ENCODE data around the gene GHRH.

GHRH gene

GRCh38 chr20:37261714-37262113 is at the start of gene GHRH:
TSS of gene GHRH (minus strand) at chr20:37261814. CDS start at chr20:37256889, 4,925 bp downstream.
- TF ChIP-seq CTCF (conservative IDR thresholded peaks at IDR 0.05; ENCODE audit: low read depth, low read length), result no peak
- no peak for DNase-seq (ENCODE audit: low read depth)
- H3K4me3 ChIP-seq (ENCODE audit: low read length), result no peak within 1 kb of the TSS

GRCh38 chr20:37310951-37311350 is 49.3 kb upstream of the GHRH start:
- H3K4me3 ChIP-seq (ENCODE audit: low read length), result no peak overlapping the region
- no peak for DNase-seq (ENCODE audit: low read depth)
- no peak for TF ChIP-seq CTCF (conservative IDR thresholded peaks at IDR 0.05; ENCODE audit: low read depth, low read length)

- no peak overlapping the region for H3K4me3 ChIP-seq (ENCODE audit: low read length)
- DNase-seq (ENCODE audit: low read depth), result no peak
- no peak for TF ChIP-seq CTCF (conservative IDR thresholded peaks at IDR 0.05; ENCODE audit: low read depth, low read length)
Observed at GRCh38 chr20:37309936-37310590, 48.4 kb upstream of the GHRH start.

GRCh38 chr20:37309290-37309689 is 47.7 kb upstream of the GHRH start:
- no peak for TF ChIP-seq CTCF (conservative IDR thresholded peaks at IDR 0.05; ENCODE audit: low read depth, low read length)
- DNase-seq (ENCODE audit: low read depth), result no peak
- no peak overlapping the region for H3K4me3 ChIP-seq (ENCODE audit: low read length)

- DNase-seq (ENCODE audit: low read depth), result no peak
- no peak for TF ChIP-seq CTCF (conservative IDR thresholded peaks at IDR 0.05; ENCODE audit: low read depth, low read length)
- H3K4me3 ChIP-seq (ENCODE audit: low read length), result no peak overlapping the region
Observed at GRCh38 chr20:37308086-37309050, 46.8 kb upstream of the GHRH start.

- no peak for DNase-seq (ENCODE audit: low read depth)
- no peak overlapping the region for H3K4me3 ChIP-seq (ENCODE audit: low read length)
- no peak for TF ChIP-seq CTCF (conservative IDR thresholded peaks at IDR 0.05; ENCODE audit: low read depth, low read length)
Observed at GRCh38 chr20:37305839-37306238, 44.2 kb upstream of the GHRH start.

Data from retinal pigment epithelial cell (primary cell).